Globus pallidus (tissue), 1 donor: ENCODE data around the gene NCF4.

Source experiments
- DNase-seq: peaks from one replicate; pipeline ENCODE4 v3.0.0-alpha.2; 2015; ENCODE audit warnings: low spot score

Gene NCF4

GRCh38 chr22:36838119-36839030, 22.4 kb upstream of the NCF4 start:
- no peak for DNase-seq

DNA sequence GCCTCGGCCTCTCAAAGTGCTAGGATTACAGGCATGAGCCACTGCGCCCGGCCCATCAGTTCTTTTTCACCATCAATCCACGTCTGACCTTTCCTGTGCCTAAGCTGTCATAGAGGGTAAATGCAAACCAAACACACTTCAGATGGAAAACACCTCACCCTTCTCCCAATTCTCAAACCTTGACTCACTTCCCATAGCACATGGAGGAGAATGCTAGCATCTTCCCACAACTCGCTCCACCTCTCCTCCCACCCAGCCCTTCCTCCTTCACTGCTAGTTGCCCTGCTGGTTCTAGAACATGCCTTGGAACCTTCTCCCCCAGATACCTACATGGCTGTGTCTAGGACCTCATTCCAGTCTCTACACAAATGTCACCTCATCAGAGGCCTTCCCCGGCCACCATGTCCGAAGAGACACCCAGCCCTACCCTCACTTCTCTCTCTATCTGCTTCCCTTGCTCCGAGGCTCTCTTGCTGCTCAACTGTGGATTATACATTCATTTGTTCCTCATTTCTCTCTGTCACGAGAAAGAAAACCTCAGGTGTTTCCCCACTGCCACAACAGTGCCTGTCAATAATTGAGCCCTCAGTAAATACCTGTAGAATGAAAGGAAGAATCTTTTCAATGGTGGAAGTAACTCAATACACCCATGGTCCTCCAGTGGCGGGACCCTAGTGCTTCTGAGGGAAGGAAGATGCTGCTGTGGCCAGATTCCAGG, 21.3 kb upstream of the NCF4 start:
- DNase-seq = no peak

DNA sequence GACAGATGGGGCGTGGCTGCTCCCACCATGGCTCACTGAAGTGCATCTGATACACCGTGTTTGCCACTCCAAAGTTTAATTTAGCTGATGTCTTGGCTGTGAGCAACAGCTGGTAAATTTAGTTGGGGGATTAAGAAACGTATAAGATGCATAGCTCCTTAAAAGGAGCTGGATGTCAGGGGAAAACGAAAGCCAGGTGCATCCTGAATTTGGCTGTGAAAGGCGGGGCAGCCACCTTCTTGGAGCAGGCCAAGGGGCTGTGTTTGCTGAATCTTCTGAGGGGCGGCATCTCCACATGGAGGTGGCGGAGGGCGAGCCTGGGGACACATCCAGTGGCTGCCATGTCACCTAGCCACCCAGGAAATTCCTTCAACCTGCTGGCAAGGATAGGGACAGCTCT, 20.7 kb upstream of the NCF4 start:
- no peak for DNase-seq

DNA sequence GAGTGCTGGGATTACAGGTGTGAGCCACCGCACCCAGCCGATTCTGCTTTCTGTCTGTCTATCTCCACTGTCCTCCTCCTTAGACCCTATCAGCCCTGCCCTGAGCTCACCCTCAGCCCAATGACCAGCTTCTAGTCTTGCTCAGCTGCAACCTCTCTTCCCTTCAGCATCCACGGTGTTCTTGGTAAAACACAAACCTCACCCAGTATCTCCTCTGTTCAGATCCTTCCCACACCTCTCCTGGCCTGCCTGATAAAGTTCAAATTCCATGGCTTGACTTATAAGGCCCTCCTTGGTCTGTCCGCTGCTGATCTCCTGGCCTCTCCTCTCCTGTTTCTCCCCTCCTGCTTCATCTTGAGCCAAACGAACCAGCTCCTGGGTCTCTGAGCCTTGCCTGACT, 14.5 kb upstream of the NCF4 start:
- no peak for DNase-seq

GRCh38 chr22:36846949-36847348, 13.9 kb upstream of the NCF4 start:
- DNase-seq = no peak

GRCh38 chr22:36850056-36850455, 10.8 kb upstream of the NCF4 start:
- DNase-seq = no peak

- no peak for DNase-seq
Measured at GRCh38 chr22:36850682-36851081, 10.1 kb upstream of the NCF4 start.

DNA sequence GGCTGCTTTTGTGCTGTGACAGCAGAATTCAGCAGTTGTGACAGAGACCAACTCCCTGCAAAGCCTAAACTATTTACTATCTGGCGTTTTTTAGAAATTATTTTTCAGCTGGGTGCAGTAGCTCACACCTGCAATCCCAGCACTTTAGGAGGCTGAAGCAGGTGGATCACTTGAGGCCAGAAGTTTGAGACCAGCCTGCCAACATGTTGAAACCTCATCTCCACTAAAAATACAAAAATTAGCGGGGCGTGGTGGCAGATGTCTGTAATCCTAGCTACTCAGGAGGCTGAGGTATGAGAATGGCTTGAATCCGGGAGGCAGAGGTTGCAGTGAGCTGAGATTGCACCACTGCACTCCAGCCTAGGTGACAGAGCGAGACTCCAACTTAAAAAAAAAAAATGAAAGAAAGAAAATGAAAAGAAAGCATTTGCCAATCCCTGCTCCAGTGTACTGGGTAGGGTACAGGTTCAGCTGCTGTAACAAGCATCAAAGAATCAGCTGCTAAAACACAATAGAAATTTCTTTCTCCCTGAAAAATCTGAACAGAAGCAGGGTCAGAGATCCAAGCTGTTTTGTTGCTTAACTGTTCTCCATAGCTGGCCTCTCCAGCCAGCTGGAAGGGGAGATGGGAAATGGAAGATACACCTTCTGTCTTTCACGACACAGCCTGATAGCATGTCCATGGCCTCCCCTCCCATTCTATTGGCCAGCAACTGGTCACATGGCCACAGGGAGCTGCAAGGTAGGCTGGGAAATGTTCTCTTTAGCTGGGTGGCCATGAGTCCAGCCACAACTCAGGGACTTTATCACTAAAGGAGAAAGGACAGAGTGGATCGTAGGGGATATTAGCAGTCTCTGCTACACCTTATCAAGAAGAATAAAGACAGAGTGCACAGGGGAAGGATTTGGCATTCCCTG, 8.5 kb upstream of the NCF4 start:
- no peak for DNase-seq

- peak; percentile 51 for DNase-seq
Measured at GRCh38 chr22:36853407-36854099, 7.3 kb upstream of the NCF4 start.

- DNase-seq = no peak
Measured at GRCh38 chr22:36855478-36855877, 5.3 kb upstream of the NCF4 start.

DNA sequence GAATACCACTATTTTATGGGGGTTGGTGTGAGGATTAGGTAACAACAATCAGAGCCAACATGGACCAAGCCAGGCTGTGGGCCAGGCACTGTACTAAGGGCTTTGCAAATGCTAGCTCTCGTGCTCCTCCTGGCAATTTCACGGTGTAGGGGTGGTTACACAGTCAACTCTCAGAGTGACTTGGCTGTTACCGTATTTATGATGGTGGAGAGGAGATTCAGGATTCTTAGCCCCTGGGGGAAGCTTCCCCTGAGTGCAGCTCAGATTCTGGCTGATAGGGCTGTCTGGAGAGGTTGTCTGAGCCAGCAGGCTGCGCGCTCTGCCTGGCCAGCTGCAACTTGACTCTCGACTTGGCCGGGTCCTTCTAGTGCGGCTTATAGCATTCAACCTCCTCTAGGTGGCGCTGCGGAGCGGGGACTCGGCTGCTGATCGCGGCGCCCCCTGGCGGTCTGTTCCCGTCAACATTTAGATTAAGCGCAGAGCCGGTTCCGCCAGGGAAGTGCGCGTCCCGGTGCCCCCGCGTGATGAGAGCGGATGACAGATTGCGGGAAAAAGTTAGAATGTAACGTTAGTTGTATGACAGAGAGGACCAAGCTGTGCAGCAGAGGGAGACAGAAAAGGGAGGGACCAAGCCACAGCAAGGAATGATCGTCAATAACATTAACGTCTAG, 4.5 kb upstream of the NCF4 start:
- DNase-seq = peak; percentile 83

DNA sequence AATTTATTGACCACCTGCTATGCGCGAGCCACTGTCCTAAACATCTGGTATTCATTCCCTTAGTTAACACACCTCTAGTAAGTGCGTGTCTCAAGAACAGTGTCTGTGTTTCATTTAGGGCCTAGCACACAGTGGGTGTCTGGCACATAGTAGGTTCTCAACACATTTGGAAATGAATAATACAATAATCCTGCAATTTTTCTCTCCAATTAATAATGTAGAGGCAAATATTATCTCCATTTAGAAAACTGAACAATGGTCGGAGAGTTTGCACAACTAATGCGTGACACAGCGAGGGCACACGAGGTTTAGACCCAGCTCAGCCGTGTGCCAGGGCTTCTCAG, 4.0 kb upstream of the NCF4 start:
- no peak for DNase-seq

DNA sequence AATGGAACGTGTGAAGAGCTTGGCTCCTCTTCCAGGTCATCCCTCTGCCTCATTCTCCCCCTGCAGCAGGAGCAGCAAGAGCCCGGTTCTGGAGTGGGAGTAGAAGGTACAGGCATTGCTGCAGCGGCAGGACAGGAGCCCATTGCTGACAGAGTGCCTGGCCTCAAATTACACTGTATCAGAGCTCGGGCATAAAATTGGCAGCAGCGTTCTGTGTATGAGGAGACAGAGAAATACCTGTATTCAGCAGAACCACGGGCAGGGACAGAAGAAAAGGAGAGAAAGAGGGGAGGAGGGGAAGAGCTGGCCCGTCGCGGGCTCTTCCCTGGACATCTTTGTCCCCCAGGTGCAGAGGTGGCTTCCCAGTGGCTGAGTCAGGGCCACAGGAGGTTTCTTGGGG, 2.6 kb upstream of the NCF4 start:
- no peak for DNase-seq

DNA sequence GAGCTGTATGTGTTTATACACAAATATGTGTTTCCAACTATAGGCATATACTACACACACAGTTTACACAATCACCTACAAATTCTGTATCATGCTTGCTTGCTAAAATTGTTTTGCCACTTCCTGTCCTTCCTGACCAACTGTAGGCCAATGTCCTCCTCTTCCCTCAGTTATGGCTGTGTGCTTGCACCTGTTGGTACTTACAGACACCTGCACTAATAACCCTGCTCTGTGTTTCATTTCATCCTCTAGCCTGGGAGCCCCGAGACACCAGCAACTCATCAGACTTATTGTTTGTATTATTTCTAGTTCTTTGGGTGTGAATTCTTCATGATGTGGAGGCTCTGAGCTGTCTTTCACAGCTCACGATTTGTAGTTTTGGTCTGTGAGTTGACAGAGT, 1.8 kb upstream of the NCF4 start:
- DNase-seq = no peak

DNA sequence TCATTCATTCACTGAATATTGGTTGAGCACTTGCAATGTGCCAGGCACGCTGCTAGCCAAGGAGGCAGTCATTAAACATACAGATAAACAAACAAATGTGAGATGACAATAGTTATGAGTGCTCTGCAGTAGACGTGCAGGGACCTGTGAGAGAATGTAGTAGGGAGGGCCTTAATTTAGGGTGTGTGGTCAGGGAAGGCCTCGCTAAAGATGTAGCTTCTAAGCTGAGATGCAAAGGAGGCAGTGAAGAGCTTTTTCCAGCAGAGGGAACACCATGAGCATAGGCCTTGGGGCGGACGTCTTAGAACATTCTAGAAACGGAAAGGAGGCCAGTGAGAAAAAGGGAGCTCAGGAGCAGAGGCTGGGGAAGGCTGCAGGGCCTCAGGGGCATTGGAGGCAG, 789 bp upstream of the NCF4 start:
- DNase-seq = no peak

GRCh38 chr22:36860438-36860820, 377 bp upstream of the NCF4 start:
- no peak for DNase-seq

- no peak for DNase-seq
Measured at GRCh38 chr22:36862251-36863242, 1.7 kb downstream of the NCF4 start.

GRCh38 chr22:36863281-36863680, 2.5 kb downstream of the NCF4 start:
- DNase-seq = no peak

DNA sequence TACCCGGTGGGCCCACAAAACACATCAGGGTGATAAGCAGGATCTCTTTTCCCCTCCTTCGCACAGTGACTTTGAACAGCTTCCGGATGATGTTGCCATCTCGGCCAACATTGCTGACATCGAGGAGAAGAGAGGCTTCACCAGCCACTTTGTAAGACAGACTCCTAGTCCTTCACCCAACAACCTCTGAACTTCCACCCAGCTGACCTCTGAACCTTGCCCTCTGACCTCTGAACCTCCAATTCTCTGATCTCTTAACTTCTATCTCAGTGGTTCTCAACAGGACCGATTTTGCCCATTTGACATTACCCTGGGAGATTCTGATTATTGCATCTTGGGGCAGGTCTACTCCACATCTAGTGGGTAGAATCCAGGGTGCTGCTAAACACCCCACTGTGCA, 3.2 kb downstream of the NCF4 start:
- no peak for DNase-seq
